ENCODE measurements around the gene EXOC3L4. TPM values are rescaled to one million over a fixed set of nuclear protein-coding genes. Genes with fewer than 3 reads are reported as not detected.

EXOC3L4 gene
- total RNA-seq, 3 donors from 2014 or later = 16.7 to 29.1 (median 26.1) TPM

- no peaks in the 10 kb centered on the region for H3K36me3 ChIP-seq (ENCODE audit: low read depth)
- TF ChIP-seq, protein P1, sequence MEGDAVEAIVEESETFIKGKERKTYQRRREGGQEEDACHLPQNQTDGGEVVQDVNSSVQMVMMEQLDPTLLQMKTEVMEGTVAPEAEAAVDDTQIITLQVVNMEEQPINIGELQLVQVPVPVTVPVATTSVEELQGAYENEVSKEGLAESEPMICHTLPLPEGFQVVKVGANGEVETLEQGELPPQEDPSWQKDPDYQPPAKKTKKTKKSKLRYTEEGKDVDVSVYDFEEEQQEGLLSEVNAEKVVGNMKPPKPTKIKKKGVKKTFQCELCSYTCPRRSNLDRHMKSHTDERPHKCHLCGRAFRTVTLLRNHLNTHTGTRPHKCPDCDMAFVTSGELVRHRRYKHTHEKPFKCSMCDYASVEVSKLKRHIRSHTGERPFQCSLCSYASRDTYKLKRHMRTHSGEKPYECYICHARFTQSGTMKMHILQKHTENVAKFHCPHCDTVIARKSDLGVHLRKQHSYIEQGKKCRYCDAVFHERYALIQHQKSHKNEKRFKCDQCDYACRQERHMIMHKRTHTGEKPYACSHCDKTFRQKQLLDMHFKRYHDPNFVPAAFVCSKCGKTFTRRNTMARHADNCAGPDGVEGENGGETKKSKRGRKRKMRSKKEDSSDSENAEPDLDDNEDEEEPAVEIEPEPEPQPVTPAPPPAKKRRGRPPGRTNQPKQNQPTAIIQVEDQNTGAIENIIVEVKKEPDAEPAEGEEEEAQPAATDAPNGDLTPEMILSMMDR (IDR thresholded peaks at IDR 0.05) = no peak
- intact Hi-C loops (cut with DNase I, micrococcal nuclease) = no loop called here
Measured at GRCh38 chr14:103133210-103134140, 39.0 kb downstream of the EXOC3L4 start.

DNA sequence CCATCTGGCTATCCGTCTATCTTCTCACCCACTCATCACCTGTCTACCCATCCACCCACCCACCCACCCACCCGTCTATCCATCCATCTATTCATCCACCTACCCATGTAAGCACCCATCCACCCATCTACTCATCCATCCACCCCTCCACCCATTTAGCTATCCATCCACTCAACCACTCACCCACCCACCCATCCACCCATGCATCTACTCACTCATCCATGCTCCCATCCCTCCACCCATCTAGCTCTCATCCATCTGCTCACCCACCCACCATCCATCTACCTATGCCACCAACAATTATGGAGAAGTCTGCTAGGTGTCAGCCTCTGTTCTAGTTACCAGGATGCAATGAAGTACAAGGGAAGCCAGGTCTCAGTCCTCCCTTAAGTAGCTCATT is 39.9 kb downstream of the EXOC3L4 start:
- Histone ChIP-seq H3K4me3 (no peak overlapping the region), H3K9me3 (no peaks in the 10 kb centered on the region), H3K36me3 (ENCODE audit: low read depth) (no peaks in the 10 kb centered on the region), H3K4me1 (ENCODE audit: low read depth) (no peaks in the 10 kb centered on the region)
- DNase-seq (no peak), ATAC-seq (no peak)
- intact Hi-C loops (cut with DNase I, micrococcal nuclease) = no loop called here
- TF ChIP-seq, protein P1 (IDR thresholded peaks at IDR 0.05) = no peak

More at GRCh38 chr14:103133210-103134140, 39.0 kb downstream of the EXOC3L4 start:
- no peak overlapping the region for H3K4me3 ChIP-seq
- no peaks in the 10 kb centered on the region for H3K4me1 ChIP-seq (ENCODE audit: low read depth)
- no peaks in the 10 kb centered on the region for H3K9me3 ChIP-seq
- no peak for DNase-seq
- ATAC-seq = no peak

DNA sequence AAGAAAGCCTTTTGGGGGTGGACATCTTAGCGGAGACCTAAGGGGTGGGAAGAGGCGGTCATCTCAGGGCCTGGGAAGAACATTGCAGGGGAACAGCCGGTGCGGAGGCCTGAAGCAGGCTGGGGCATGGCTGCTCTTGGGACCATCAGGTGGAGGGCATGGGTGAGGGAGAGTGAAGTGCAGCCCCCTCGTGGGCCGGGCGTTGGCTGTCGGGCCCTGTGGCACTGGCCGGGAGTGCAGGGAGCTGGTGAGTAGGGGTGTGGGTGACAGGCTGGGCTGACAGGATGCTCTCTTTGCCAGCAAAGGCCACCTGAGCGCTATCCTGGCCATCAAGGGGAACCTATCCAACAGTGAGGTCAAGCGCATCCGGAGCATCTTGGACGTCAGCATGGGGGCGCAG is 40.4 kb downstream of the EXOC3L4 start:
- no peak overlapping the region for H3K4me3 ChIP-seq
- DNase-seq = no peak
- no peaks in the 10 kb centered on the region for H3K36me3 ChIP-seq (ENCODE audit: low read depth)
- H3K4me1 ChIP-seq (ENCODE audit: low read depth) = no peaks in the 10 kb centered on the region
- intact Hi-C loops (cut with DNase I, micrococcal nuclease) = no loop called here
- no peak for ATAC-seq
- TF ChIP-seq, protein P1 (IDR thresholded peaks at IDR 0.05) = no peak
- H3K9me3 ChIP-seq = no peaks in the 10 kb centered on the region

GRCh38 chr14:103135333-103136260 is 41.1 kb downstream of the EXOC3L4 start:
- ATAC-seq (no peak), DNase-seq (peak in 1 of 3 donors; percentile 48)
- Histone ChIP-seq H3K9me3 (no peaks in the 10 kb centered on the region), H3K36me3 (ENCODE audit: low read depth) (no peaks in the 10 kb centered on the region), H3K4me3 (no peak overlapping the region), H3K4me1 (ENCODE audit: low read depth) (no peaks in the 10 kb centered on the region)
- TF ChIP-seq, protein P1 (IDR thresholded peaks at IDR 0.05) = no peak
- intact Hi-C loops (cut with DNase I, micrococcal nuclease) = no loop called here

- peak in 1 of 3 donors; percentile 71 for DNase-seq
- peak; percentile 52 for ATAC-seq
- Histone ChIP-seq H3K4me3 (no peak overlapping the region), H3K36me3 (ENCODE audit: low read depth) (no peaks in the 10 kb centered on the region), H3K4me1 (ENCODE audit: low read depth) (no peaks in the 10 kb centered on the region), H3K9me3 (no peaks in the 10 kb centered on the region)
- TF ChIP-seq, protein P1 (IDR thresholded peaks at IDR 0.05) = no peak
- intact Hi-C loops (cut with DNase I, micrococcal nuclease) = no loop called here
Measured at GRCh38 chr14:103136388-103137271, 42.1 kb downstream of the EXOC3L4 start.
